Fibroblast of lung (primary cell): Measurements from ENCODE around the gene EFS. TPM values are rescaled to one million over a fixed set of nuclear protein-coding genes. Genes with fewer than 3 reads are reported as not detected.

ENCODE experiments used
- DNase-seq, 2 donors: peaks; one replicate each; pipeline versions ENCODE4 v3.0.0 to v3.0.0-alpha.2; 2010; ENCODE audit warnings: low read depth in 2 of 2
- H2AFZ ChIP-seq: 2 replicates; pipeline ENCODE4 v1.5.1; 2012; ENCODE audit warnings: low read length, control low read depth, inconsistent platforms
- H3K27ac ChIP-seq: 2 replicates; pipeline ENCODE4 v1.5.1; 2011; ENCODE audit warnings: low read length, control low read depth; ENCODE audit not compliant: insufficient read depth
- H3K27me3 ChIP-seq: 2 replicates; pipeline ENCODE4 v1.5.1; 2011; ENCODE audit warnings: mild to moderate bottlenecking, low read length; ENCODE audit not compliant: control insufficient read depth, insufficient read depth
- H3K36me3 ChIP-seq: 2 replicates; pipeline ENCODE4 v1.5.1; 2011; ENCODE audit warnings: low read length; ENCODE audit not compliant: control insufficient read depth, insufficient read depth
- H3K4me1 ChIP-seq: 2 replicates; pipeline ENCODE4 v1.5.1; 2011; ENCODE audit warnings: low read length; ENCODE audit not compliant: control insufficient read depth, insufficient read depth; ENCODE audit errors: extremely low read depth
- H3K4me2 ChIP-seq: 2 replicates; pipeline ENCODE4 v1.5.1; 2011; ENCODE audit warnings: low read length, control low read depth; ENCODE audit not compliant: insufficient read depth; ENCODE audit errors: extremely low read depth
- H3K4me3 ChIP-seq, 4 experiments: fragments of 200-600 bp in 1 of 4; sonication (generic) in 1 of 4; replicated peaks in 1 of 4; 2 replicates each; pipeline ENCODE4 v1.5.1; 2011 to 2016; ENCODE audit warnings: low read length in 4 of 4, low read depth in 3 of 4, mild to moderate bottlenecking in 3 of 4, control low read depth in 2 of 4, inconsistent platforms in 1 of 4, mixed read lengths in 1 of 4; ENCODE audit not compliant: insufficient read depth in 1 of 4; ENCODE audit errors: control extremely low read depth in 1 of 4
- H3K79me2 ChIP-seq: 2 replicates; pipeline ENCODE4 v1.5.1; 2012; ENCODE audit warnings: mild to moderate bottlenecking, low read length, inconsistent platforms; ENCODE audit not compliant: control insufficient read depth, insufficient read depth
- H3K9ac ChIP-seq: 2 replicates; pipeline ENCODE4 v1.5.1; 2011; ENCODE audit warnings: mild to moderate bottlenecking, low read length, control low read depth; ENCODE audit not compliant: insufficient read depth
- H3K9me3 ChIP-seq: 2 replicates; pipeline ENCODE4 v1.5.1; 2012; ENCODE audit warnings: low read depth, low read length; ENCODE audit not compliant: control insufficient read depth, insufficient read depth
- H4K20me1 ChIP-seq: 2 replicates; pipeline ENCODE4 v1.5.1; 2011; ENCODE audit warnings: low read length; ENCODE audit not compliant: control insufficient read depth, insufficient read depth; ENCODE audit errors: extremely low read depth
- EZH2 ChIP-seq: IDR thresholded peaks from 2 replicates; pipeline ENCODE4 v1.5.1; 2012; ENCODE audit warnings: low read length, control low read depth, mild to moderate bottlenecking; ENCODE audit errors: missing control alignments
- polyA plus RNA-seq, 2 donors: library from polyadenylated mRNA; depleted of rRNA in 1 of 2; stranded (reverse) in 1 of 2; unstranded in 1 of 2; fragments of >200 nt; gene quantifications; 2 replicates each; pipeline ENCODE4 v1.2.1, GENCODE V29; 2011 to 2012; ENCODE audit warnings: missing spikeins in 1 of 2
- total RNA-seq: library from RNA; depleted of rRNA; stranded (reverse); fragments of >200 nt; gene quantifications from 2 replicates; pipeline ENCODE4 v1.2.1, GENCODE V29; 2014
- TF ChIP-seq, protein P1 (sequence below), 2 donors: IDR thresholded peaks in 1 of 2; conservative IDR thresholded peaks in 1 of 2; 1 replicate in 1 of 2; 2 replicates in 1 of 2; pipeline ENCODE4 v1.5.1; 2011 to 2012; ENCODE audit warnings: low read length in 2 of 2, control low read depth in 1 of 2, inconsistent platforms in 1 of 2, low read depth in 1 of 2, mild to moderate bottlenecking in 1 of 2

Gene EFS
- total and polyA plus RNA-seq, 2 donors (not counting 1 experiment from before 2014, with no cell fraction given), result 2.3 to 12.2 TPM

GRCh38 chr14:23376482-23377197 lies 11.7 kb upstream of the EFS start, which contains the start of gene CMTM5:
Gene CMTM5, plus strand, starts transcription at chr14:23377046. Its CDS starts 206 bp downstream, at chr14:23377252.
- Histone ChIP-seq H3K36me3 (no peaks in the 10 kb centered on the region), H3K27ac (no peak within 1 kb of the TSS), H3K4me3 (no peak within 1 kb of the TSS), H3K9ac (no peak within 1 kb of the TSS), H2AFZ (no peak within 1 kb of the TSS), H4K20me1 (no peaks in the 10 kb centered on the region), H3K4me2 (no peak within 1 kb of the TSS), H3K79me2 (no peaks in the 10 kb centered on the region), H3K9me3 (no peaks in the 10 kb centered on the region), H3K27me3 (peaks cover 8% of the 10 kb centered on the region), H3K4me1 (no peaks in the 10 kb centered on the region)
- no peak for DNase-seq
- TF ChIP-seq, protein P1, sequence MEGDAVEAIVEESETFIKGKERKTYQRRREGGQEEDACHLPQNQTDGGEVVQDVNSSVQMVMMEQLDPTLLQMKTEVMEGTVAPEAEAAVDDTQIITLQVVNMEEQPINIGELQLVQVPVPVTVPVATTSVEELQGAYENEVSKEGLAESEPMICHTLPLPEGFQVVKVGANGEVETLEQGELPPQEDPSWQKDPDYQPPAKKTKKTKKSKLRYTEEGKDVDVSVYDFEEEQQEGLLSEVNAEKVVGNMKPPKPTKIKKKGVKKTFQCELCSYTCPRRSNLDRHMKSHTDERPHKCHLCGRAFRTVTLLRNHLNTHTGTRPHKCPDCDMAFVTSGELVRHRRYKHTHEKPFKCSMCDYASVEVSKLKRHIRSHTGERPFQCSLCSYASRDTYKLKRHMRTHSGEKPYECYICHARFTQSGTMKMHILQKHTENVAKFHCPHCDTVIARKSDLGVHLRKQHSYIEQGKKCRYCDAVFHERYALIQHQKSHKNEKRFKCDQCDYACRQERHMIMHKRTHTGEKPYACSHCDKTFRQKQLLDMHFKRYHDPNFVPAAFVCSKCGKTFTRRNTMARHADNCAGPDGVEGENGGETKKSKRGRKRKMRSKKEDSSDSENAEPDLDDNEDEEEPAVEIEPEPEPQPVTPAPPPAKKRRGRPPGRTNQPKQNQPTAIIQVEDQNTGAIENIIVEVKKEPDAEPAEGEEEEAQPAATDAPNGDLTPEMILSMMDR (conservative IDR thresholded peaks at IDR 0.05 in 1 of 2, IDR thresholded peaks at IDR 0.05 in 1 of 2; ENCODE audit: low read depth in 1 of 2, low read length in 2 of 2), result no peak
- no peak for TF ChIP-seq EZH2

DNA sequence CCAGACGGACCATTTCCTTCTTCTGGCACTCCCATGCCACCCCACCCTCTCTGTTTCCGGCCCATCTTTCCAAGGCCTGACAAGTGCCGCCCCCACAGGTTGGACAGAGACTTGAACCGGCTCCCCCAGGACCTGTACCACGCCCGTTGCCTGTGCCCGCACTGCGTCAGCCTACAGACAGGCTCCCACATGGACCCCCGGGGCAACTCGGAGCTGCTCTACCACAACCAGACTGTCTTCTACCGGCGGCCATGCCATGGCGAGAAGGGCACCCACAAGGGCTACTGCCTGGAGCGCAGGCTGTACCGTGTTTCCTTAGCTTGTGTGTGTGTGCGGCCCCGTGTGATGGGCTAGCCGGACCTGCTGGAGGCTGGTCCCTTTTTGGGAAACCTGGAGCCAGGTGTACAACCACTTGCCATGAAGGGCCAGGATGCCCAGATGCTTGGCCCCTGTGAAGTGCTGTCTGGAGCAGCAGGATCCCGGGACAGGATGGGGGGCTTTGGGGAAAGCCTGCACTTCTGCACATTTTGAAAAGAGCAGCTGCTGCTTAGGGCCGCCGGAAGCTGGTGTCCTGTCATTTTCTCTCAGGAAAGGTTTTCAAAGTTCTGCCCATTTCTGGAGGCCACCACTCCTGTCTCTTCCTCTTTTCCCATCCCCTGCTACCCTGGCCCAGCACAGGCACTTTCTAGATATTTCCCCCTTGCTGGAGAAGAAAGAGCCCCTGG lies 10.7 kb upstream of the EFS start:
- Histone ChIP-seq H3K27ac (no peak overlapping the region), H3K9me3 (no peaks in the 10 kb centered on the region), H3K4me2 (no peak overlapping the region), H4K20me1 (no peaks in the 10 kb centered on the region), H3K79me2 (no peaks in the 10 kb centered on the region), H3K27me3 (peaks cover 8% of the 10 kb centered on the region), H2AFZ (no peak overlapping the region), H3K4me1 (no peaks in the 10 kb centered on the region), H3K36me3 (no peaks in the 10 kb centered on the region), H3K4me3 (no peak overlapping the region), H3K9ac (no peak overlapping the region)
- no peak for TF ChIP-seq EZH2
- TF ChIP-seq, protein P1 (conservative IDR thresholded peaks at IDR 0.05 in 1 of 2, IDR thresholded peaks at IDR 0.05 in 1 of 2; ENCODE audit: low read depth in 1 of 2, low read length in 2 of 2), result no peak
- DNase-seq, result no peak

- H3K4me3 ChIP-seq, result no peak overlapping the region
- H3K4me1 ChIP-seq, result no peaks in the 10 kb centered on the region
- no peaks in the 10 kb centered on the region for H3K9me3 ChIP-seq
- H2AFZ ChIP-seq, result no peak overlapping the region
- no peak overlapping the region for H3K27ac ChIP-seq
- peaks cover 11% of the 10 kb centered on the region for H3K27me3 ChIP-seq
- no peaks in the 10 kb centered on the region for H4K20me1 ChIP-seq
- TF ChIP-seq EZH2, result no peak
- TF ChIP-seq, protein P1 (conservative IDR thresholded peaks at IDR 0.05 in 1 of 2, IDR thresholded peaks at IDR 0.05 in 1 of 2; ENCODE audit: low read depth in 1 of 2, low read length in 2 of 2), result no peak
- H3K36me3 ChIP-seq, result no peaks in the 10 kb centered on the region
- no peak overlapping the region for H3K4me2 ChIP-seq
- H3K9ac ChIP-seq, result no peak overlapping the region
- no peak for DNase-seq
- no peaks in the 10 kb centered on the region for H3K79me2 ChIP-seq
These were observed 8.1 kb upstream of the EFS start for GRCh38 chr14:23373041-23373440.
